OCI-LY1 (cell line): ENCODE data around the gene CHCHD10.

Experiments used
- EZH2 ChIP-seq: fragments of 200-600 bp; sonication (generic), shearing (Covaris generic); IDR thresholded peaks from 2 replicates; pipeline ENCODE4 v1.8.0; 2017; ENCODE audit warnings: borderline replicate concordance, mixed run types, mild to moderate bottlenecking, antibody characterized with exemption, low read length, moderate library complexity, mixed read lengths
- TF ChIP-seq, protein P1 (sequence below): fragments of 200-600 bp; sonication (generic), shearing (Covaris generic); IDR thresholded peaks from 2 replicates; pipeline ENCODE4 v1.5.1; 2017; ENCODE audit warnings: mild to moderate bottlenecking, antibody characterized with exemption, low read length, moderate library complexity, mixed read lengths

DNA sequence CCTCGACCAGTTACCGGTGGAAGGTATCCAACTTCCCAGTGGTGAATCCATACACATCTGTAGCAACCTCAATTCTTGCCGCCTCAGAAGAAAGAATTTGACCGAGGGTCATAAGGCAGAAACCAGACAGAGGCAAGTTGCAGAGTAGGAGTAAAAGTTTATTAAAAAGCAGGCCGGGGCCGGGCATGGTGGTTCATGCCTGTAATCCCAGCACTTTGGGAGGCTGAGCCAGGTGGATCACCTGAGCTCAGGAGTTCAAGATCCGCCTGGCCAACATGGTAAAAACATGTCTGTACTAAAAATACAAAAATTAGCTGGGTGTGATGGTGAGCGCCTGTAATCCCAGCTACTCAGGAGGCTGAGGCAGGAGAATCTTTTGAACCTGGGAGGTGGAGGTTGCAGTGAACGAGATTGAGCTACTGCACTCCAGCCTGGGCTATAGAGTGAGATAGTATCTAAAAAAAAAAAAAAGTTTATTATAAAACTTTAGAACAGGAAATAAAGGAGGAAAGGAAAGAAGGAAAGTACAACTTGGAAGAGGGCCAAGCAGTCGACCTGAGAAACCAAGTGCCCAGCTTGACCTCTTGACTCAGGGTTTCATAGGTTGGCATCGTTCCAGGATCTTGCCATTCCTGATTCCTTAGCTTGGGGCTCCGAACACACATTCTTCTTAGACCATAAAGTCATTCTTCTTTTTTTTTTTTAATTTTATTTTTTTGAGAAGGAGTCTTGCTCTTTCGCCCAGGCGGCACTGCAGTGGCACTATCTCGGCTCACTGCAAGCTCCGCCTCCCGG, 49.2 kb downstream of the CHCHD10 start:
- TF ChIP-seq, protein P1, sequence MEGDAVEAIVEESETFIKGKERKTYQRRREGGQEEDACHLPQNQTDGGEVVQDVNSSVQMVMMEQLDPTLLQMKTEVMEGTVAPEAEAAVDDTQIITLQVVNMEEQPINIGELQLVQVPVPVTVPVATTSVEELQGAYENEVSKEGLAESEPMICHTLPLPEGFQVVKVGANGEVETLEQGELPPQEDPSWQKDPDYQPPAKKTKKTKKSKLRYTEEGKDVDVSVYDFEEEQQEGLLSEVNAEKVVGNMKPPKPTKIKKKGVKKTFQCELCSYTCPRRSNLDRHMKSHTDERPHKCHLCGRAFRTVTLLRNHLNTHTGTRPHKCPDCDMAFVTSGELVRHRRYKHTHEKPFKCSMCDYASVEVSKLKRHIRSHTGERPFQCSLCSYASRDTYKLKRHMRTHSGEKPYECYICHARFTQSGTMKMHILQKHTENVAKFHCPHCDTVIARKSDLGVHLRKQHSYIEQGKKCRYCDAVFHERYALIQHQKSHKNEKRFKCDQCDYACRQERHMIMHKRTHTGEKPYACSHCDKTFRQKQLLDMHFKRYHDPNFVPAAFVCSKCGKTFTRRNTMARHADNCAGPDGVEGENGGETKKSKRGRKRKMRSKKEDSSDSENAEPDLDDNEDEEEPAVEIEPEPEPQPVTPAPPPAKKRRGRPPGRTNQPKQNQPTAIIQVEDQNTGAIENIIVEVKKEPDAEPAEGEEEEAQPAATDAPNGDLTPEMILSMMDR: no peak
- no peak for TF ChIP-seq EZH2
